A673 (cell line): ENCODE results near the gene BOD1L1.

ENCODE experiments used
- CTCF ChIP-seq: fragments of 300-800, 200-600 bp; sonication (generic); conservative IDR thresholded peaks from 2 replicates; pipeline ENCODE4 v1.5.1; 2017; ENCODE audit warnings: low read depth, mild to moderate bottlenecking, antibody characterized with exemption, low read length, moderate library complexity, mixed read lengths
- EZH2 ChIP-seq: fragments of 200-600 bp; sonication (generic); IDR thresholded peaks from 2 replicates; pipeline ENCODE4 v1.6.1; 2017; ENCODE audit warnings: borderline replicate concordance, low read depth, mild to moderate bottlenecking, mixed read lengths, antibody characterized with exemption, low read length; ENCODE audit not compliant: poor library complexity, severe bottlenecking

DNA sequence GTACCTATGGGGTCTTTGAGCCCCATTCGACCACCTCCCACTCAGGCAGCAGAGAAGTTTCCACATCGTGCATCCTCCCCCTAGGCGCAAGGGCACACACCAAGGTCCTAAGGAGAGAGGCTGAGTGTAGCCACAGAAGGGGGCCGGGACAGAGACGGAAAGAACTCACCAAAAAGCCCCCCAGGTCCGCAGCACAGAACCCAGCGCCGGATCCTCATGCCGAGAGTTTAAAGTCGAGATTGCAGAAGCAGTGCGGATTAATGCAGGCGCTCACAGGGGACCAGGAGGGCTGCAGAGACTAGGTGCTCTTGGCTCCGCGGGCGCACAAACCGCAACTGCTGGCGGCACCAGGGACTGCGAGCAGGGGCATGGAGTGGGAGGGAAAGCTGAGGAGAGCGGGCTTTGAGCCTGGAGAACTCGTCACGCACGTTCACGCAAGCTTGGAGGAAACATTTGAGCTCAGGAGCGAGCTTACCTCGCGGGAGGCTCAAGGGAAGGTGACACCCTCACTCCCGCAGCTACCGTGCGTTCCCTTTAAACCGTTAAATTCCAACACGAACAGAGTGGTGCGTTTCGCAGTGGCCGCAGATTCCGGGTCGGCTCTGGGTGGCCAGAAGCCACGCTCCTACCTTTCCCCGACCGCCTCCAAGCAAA, 91.7 kb downstream of the BOD1L1 start:
- TF ChIP-seq CTCF: no peak
- TF ChIP-seq EZH2: no peak
